Measurements from ENCODE around the gene PI16. TPM values are rescaled to one million over a fixed set of nuclear protein-coding genes. Genes with fewer than 3 reads are reported as not detected.
A peak's percentile ranks its signal among the peaks of the same experiment; 100 is the strongest.

Gene PI16
- total and polyA plus RNA-seq, 2 donors from 2014 or later, result 1.7 to 3.5 TPM

- Histone ChIP-seq H3K9ac (ENCODE audit: low read length in 3 of 3) (no peak overlapping the region), H3K36me3 (ENCODE audit: control insufficient read depth in 2 of 3, insufficient read depth in 3 of 3, low read length in 3 of 3) (peaks cover 8 to 53% (median 50%) of the 10 kb centered on the region in 3 donors), H3K4me3 (ENCODE audit: low read length in 3 of 3) (no peak overlapping the region), H3K4me1 (ENCODE audit: control insufficient read depth in 2 of 3, insufficient read depth in 2 of 3, low read depth in 1 of 3, low read length in 3 of 3) (peaks cover 0 to 16% (median 12%) of the 10 kb centered on the region in 3 donors), H3K27me3 (ENCODE audit: control insufficient read depth, insufficient read depth, low read length) (no peaks in the 10 kb centered on the region), H3K9me3 (ENCODE audit: control insufficient read depth in 2 of 3, insufficient read depth in 1 of 3, low read length in 3 of 3) (no peaks in the 10 kb centered on the region), H3K27ac (ENCODE audit: low read depth in 2 of 2, low read length in 2 of 2) (peak overlapping the region in 1 of 2 donors; percentile 37)
- intact Hi-C loops (cut with DNase I), result no loop called here
- DNase-seq (peak in 1 of 5 donors; percentile 79), FAIRE-seq (no peak)
- TF ChIP-seq CTCF (IDR thresholded peaks at IDR 0.05; ENCODE audit: borderline replicate concordance, extremely low read depth, insufficient read depth), result no peak
These were observed 13.9 kb downstream of the PI16 start for GRCh38 chr6:36968266-36968977.

- peaks cover 0 to 16% (median 11%) of the 10 kb centered on the region in 3 donors for H3K4me1 ChIP-seq (ENCODE audit: control insufficient read depth in 2 of 3, insufficient read depth in 2 of 3, low read depth in 1 of 3, low read length in 3 of 3)
- H3K4me3 ChIP-seq (ENCODE audit: low read length in 3 of 3), result no peak overlapping the region
- H3K27ac ChIP-seq (ENCODE audit: low read depth in 2 of 2, low read length in 2 of 2), result peak overlapping the region in 1 of 2 donors; percentile 37
- peaks cover 8 to 59% (median 56%) of the 10 kb centered on the region in 3 donors for H3K36me3 ChIP-seq (ENCODE audit: control insufficient read depth in 2 of 3, insufficient read depth in 3 of 3, low read length in 3 of 3)
- H3K9me3 ChIP-seq (ENCODE audit: control insufficient read depth in 2 of 3, insufficient read depth in 1 of 3, low read length in 3 of 3), result no peaks in the 10 kb centered on the region
- H3K9ac ChIP-seq (ENCODE audit: low read length in 3 of 3), result no peak overlapping the region
- H3K27me3 ChIP-seq (ENCODE audit: control insufficient read depth, insufficient read depth, low read length), result no peaks in the 10 kb centered on the region
- intact Hi-C loops (cut with DNase I), result no loop called here
- no peak for FAIRE-seq
- no peak for TF ChIP-seq CTCF (IDR thresholded peaks at IDR 0.05; ENCODE audit: borderline replicate concordance, extremely low read depth, insufficient read depth)
- DNase-seq, result peak in 1 of 5 donors; percentile 54
These were observed 14.7 kb downstream of the PI16 start for GRCh38 chr6:36969240-36969691.

DNA sequence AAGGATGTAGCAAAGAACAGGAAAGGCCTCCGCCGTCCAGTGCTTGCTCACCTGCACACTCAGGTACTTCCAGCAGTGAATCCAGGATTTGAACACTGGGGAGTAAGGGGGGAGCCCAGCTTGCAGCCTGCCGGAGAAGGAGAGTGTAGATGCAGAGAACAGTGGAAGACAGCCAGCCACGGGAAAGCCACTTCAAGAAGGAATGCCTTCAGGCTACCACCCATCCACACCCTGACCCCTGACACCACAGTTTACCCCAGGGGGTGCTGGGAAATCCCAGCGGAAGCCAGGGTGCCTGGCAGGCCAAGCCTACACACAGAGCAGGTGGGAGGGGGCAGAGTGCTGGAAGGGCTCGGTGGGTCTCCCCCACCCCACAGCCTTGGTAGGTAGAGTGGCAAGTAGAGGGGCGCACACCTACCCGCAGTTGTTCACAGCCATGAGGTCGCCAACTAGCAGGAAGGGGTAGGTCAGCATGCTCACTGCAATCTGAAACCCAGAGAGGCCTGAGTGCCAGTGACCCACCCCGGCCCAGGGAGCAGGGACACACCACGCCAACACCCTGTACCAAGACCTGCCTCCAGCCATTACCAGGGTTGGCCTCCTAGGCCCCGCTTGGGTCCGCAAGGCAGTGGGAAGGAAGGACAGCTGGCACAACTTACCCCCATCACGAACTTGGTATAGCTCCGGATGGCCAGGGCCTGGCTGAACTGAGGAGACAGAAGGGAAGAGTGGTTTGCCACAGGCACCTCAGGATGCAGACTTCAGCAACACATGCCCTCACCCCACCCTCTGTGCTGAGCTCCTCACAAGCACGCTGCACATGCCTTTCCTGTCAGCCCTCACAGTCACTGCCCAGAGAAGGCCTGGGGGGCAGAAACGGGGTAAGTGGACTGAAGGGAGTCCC is 15.7 kb downstream of the PI16 start:
- FAIRE-seq (no peak), DNase-seq (peak in 1 of 5 donors; percentile 46)
- H3K4me3 ChIP-seq (ENCODE audit: low read length in 3 of 3), result no peak overlapping the region
- peak overlapping the region in 1 of 2 donors; percentile 7 for H3K27ac ChIP-seq (ENCODE audit: low read depth in 2 of 2, low read length in 2 of 2)
- TF ChIP-seq CTCF (IDR thresholded peaks at IDR 0.05; ENCODE audit: borderline replicate concordance, extremely low read depth, insufficient read depth), result no peak
- intact Hi-C loops (cut with DNase I), result no loop called here
- no peaks in the 10 kb centered on the region for H3K27me3 ChIP-seq (ENCODE audit: control insufficient read depth, insufficient read depth, low read length)
- no peak overlapping the region for H3K9ac ChIP-seq (ENCODE audit: low read length in 3 of 3)
- peaks cover 0 to 14% (median 10%) of the 10 kb centered on the region in 3 donors for H3K4me1 ChIP-seq (ENCODE audit: control insufficient read depth in 2 of 3, insufficient read depth in 2 of 3, low read depth in 1 of 3, low read length in 3 of 3)
- no peaks in the 10 kb centered on the region for H3K9me3 ChIP-seq (ENCODE audit: control insufficient read depth in 2 of 3, insufficient read depth in 1 of 3, low read length in 3 of 3)
- peaks cover 8 to 66% (median 65%) of the 10 kb centered on the region in 3 donors for H3K36me3 ChIP-seq (ENCODE audit: control insufficient read depth in 2 of 3, insufficient read depth in 3 of 3, low read length in 3 of 3)
